ENCODE measurements around the gene ACP4.
"Not testable (repeated sequence)": the region's sequence is repeated elsewhere in the genome, so short reads cannot be mapped to it uniquely, and the experiment has no call there.

The ACP4 gene

GRCh38 chr19:50790396-50790795 lies at the start of gene ACP4:
ACP4 (plus strand) TSS chr19:50790415; CDS start chr19:50790415, 0 bp downstream.
- no peak for DNase-seq (ENCODE audit: low read depth in 2 of 3, low spot score in 2 of 3)

- DNase-seq (ENCODE audit: low read depth in 2 of 3, low spot score in 2 of 3): no peak
Observed at GRCh38 chr19:50741179-50741933, 48.9 kb upstream of the ACP4 start.

GRCh38 chr19:50743537-50743936 lies 46.7 kb upstream of the ACP4 start:
- no peak for DNase-seq (ENCODE audit: low read depth in 2 of 3, low spot score in 2 of 3)

- no peak for DNase-seq (ENCODE audit: low read depth in 2 of 3, low spot score in 2 of 3)
Observed at GRCh38 chr19:50745221-50745620, 45.0 kb upstream of the ACP4 start.

GRCh38 chr19:50747141-50747540 lies 43.1 kb upstream of the ACP4 start:
- not testable (repeated sequence) for DNase-seq (ENCODE audit: low read depth in 2 of 3, low spot score in 2 of 3)

- no peak for DNase-seq (ENCODE audit: low read depth in 2 of 3, low spot score in 2 of 3)
Observed at GRCh38 chr19:50749490-50749889, 40.7 kb upstream of the ACP4 start.

- DNase-seq (ENCODE audit: low read depth in 2 of 3, low spot score in 2 of 3): no peak
Observed at GRCh38 chr19:50750010-50750409, 40.2 kb upstream of the ACP4 start.

GRCh38 chr19:50753879-50754278 lies 36.3 kb upstream of the ACP4 start:
- DNase-seq (ENCODE audit: low read depth in 2 of 3, low spot score in 2 of 3): no peak

- not testable (repeated sequence) for DNase-seq (ENCODE audit: low read depth in 2 of 3, low spot score in 2 of 3)
Observed at GRCh38 chr19:50756244-50756643, 34.0 kb upstream of the ACP4 start.

GRCh38 chr19:50757624-50758023 lies 32.6 kb upstream of the ACP4 start:
- not testable (repeated sequence) for DNase-seq (ENCODE audit: low read depth in 2 of 3, low spot score in 2 of 3)

GRCh38 chr19:50759076-50759475 lies 31.1 kb upstream of the ACP4 start:
- not testable (repeated sequence) for DNase-seq (ENCODE audit: low read depth in 2 of 3, low spot score in 2 of 3)

- DNase-seq (ENCODE audit: low read depth in 2 of 3, low spot score in 2 of 3): no peak
Observed at GRCh38 chr19:50759886-50760285, 30.3 kb upstream of the ACP4 start.

- DNase-seq (ENCODE audit: low read depth in 2 of 3, low spot score in 2 of 3): not testable (repeated sequence)
Observed at GRCh38 chr19:50761501-50761900, 28.7 kb upstream of the ACP4 start.

GRCh38 chr19:50763521-50763920 lies 26.7 kb upstream of the ACP4 start:
- not testable (repeated sequence) for DNase-seq (ENCODE audit: low read depth in 2 of 3, low spot score in 2 of 3)

- DNase-seq (ENCODE audit: low read depth in 2 of 3, low spot score in 2 of 3): no peak
Observed at GRCh38 chr19:50764409-50764808, 25.8 kb upstream of the ACP4 start.

GRCh38 chr19:50766746-50767145 lies 23.5 kb upstream of the ACP4 start:
- not testable (repeated sequence) for DNase-seq (ENCODE audit: low read depth in 2 of 3, low spot score in 2 of 3)

GRCh38 chr19:50767263-50767662 lies 23.0 kb upstream of the ACP4 start:
- not testable (repeated sequence) for DNase-seq (ENCODE audit: low read depth in 2 of 3, low spot score in 2 of 3)

GRCh38 chr19:50768277-50768676 lies 21.9 kb upstream of the ACP4 start:
- DNase-seq (ENCODE audit: low read depth in 2 of 3, low spot score in 2 of 3): no peak

- not testable (repeated sequence) for DNase-seq (ENCODE audit: low read depth in 2 of 3, low spot score in 2 of 3)
Observed at GRCh38 chr19:50770164-50770563, 20.1 kb upstream of the ACP4 start, which contains the start of gene GPR32. GPR32 (plus strand) TSS chr19:50770464; CDS start chr19:50770601, 137 bp downstream.

GRCh38 chr19:50770888-50771287 lies 19.3 kb upstream of the ACP4 start:
- no peak for DNase-seq (ENCODE audit: low read depth in 2 of 3, low spot score in 2 of 3)

- DNase-seq (ENCODE audit: low read depth in 2 of 3, low spot score in 2 of 3): no peak
Observed at GRCh38 chr19:50772476-50772875, 17.7 kb upstream of the ACP4 start.

GRCh38 chr19:50772912-50773311 lies 17.3 kb upstream of the ACP4 start:
- DNase-seq (ENCODE audit: low read depth in 2 of 3, low spot score in 2 of 3): not testable (repeated sequence)

- DNase-seq (ENCODE audit: low read depth in 2 of 3, low spot score in 2 of 3): not testable (repeated sequence)
Observed at GRCh38 chr19:50773454-50773853, 16.8 kb upstream of the ACP4 start.

Measured in activated CD8-positive, alpha-beta memory T cell treated with anti-CD3 and anti-CD28 coated beads for 48 hours (primary cell).